ENCODE results near the gene ZBTB47.

ZBTB47 gene

DNA sequence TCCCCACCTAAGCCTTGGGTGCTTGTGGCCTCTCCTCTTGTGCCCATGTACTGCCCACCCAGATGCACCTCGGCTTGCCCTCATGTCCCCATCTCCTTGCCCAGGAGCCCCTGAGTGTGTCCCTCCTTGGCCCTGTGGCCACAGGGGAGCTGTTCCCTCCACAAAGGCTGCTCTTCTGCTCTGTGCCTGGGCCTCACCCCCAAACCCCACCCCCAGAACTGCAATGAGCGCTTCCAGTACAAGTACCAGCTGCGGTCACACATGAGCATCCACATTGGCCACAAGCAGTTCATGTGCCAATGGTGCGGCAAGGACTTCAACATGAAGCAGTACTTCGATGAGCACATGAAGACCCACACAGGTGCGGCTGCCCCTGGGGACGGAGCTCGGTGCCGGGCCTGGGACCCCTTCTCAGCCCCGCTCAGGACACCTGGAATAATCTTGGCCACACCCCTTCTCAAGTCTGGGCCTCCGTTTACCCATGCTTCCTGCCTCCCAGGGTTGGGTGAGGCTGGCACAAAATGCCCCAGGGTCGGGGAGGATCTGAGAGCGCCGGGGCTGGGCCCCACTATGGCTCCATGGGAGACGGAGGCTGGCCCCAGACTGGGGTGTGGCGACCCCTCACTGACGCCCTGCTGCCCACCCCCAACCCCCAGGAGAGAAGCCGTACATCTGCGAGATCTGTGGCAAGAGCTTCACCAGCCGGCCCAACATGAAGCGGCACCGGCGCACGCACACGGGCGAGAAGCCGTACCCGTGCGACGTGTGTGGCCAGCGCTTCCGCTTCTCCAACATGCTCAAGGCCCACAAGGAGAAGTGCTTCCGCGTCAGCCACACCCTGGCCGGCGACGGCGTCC, 10.3 kb downstream of the ZBTB47 start:
- FAIRE-seq (no peak), DNase-seq (ENCODE audit: insufficient read length, low spot score) (no peak)

GRCh38 chr3:42664438-42664803, 10.9 kb downstream of the ZBTB47 start:
- no peak for FAIRE-seq
- DNase-seq (ENCODE audit: insufficient read length, low spot score), result no peak

DNA sequence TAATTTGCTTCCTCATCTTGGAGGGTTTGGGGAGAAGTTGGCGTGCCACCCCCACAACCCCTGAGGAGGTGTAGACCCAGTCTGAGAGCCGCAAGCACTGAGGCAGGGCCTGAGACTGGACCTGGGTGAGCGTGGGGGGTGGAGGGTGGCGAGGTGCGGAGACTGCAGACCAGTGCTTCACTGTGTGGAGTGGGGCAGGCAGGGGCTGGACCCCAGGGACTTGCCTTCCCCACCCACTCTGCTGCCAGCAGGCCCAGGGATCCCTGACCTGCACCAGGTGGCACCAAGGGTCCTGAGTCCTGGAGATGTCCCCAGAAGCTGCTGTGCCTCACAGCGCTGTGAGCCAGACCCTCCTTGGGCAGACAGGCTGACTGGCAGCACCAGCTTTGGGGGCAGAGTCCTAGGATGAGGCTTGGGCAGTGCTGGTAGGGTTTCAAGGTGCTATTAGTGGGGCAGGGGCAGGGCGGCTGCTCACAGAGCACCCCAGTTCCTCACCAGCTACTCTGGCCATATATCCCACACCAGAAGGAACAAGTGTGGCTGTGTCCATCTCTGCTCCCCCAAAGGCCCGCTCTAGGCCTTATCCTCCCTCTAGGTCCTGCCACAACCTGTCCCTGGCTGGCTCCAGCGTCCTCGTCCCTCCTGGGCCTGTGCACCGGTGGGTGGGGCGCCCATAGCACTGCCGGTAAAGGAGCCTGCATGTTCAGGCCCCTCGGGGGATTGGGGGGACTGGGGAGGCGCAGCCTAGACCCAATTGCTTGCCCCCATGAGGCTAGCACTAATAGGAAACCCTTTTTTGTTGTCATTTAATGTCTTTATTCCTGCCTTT, 11.8 kb downstream of the ZBTB47 start:
- DNase-seq (ENCODE audit: insufficient read length, low spot score) (no peak), FAIRE-seq (no peak)

- DNase-seq (ENCODE audit: insufficient read length, low spot score) (no peak), FAIRE-seq (no peak)
These were observed 12.5 kb downstream of the ZBTB47 start for GRCh38 chr3:42666022-42666421.

DNA sequence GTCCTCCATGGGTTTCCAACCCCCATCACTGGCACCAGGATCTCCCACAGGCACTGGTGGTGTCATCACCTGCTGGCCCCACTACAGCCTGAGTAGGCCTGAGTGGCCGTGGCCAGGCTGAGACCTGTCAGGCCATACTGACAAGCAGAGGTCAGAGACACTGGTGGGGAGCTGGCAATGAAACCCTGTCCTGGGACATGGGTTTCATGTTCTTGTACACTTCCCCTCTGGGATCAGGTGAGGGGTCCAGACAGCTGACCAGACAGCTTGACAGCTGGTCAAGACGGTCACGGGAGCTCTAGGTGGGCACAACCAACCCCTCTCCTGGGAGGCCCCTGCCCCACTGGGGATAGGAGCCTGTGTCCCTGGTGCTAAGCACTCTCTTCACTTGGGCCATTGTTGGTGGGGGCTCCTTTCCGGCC, 13.1 kb downstream of the ZBTB47 start:
- no peak for FAIRE-seq
- DNase-seq (ENCODE audit: insufficient read length, low spot score), result no peak

GRCh38 chr3:42667096-42667522, 13.6 kb downstream of the ZBTB47 start:
- DNase-seq (ENCODE audit: insufficient read length, low spot score) (no peak), FAIRE-seq (no peak)

GRCh38 chr3:42667523-42668412, 14.3 kb downstream of the ZBTB47 start:
- FAIRE-seq (no peak), DNase-seq (ENCODE audit: insufficient read length, low spot score) (no peak)

- no peak for DNase-seq (ENCODE audit: insufficient read length, low spot score)
- FAIRE-seq, result no peak
These were observed 14.9 kb downstream of the ZBTB47 start for GRCh38 chr3:42668413-42668760.

- DNase-seq (ENCODE audit: insufficient read length, low spot score), result no peak
- FAIRE-seq, result no peak
These were observed 15.3 kb downstream of the ZBTB47 start for GRCh38 chr3:42668793-42669217.

- no peak for FAIRE-seq
These were observed 16.6 kb downstream of the ZBTB47 start for GRCh38 chr3:42670051-42670576.

GRCh38 chr3:42670670-42671069, 17.2 kb downstream of the ZBTB47 start:
- no peak for FAIRE-seq

More at GRCh38 chr3:42670051-42670576, 16.6 kb downstream of the ZBTB47 start:
- no peak for DNase-seq (ENCODE audit: insufficient read length, low spot score)

GRCh38 chr3:42672515-42672914, 19.0 kb downstream of the ZBTB47 start:
- FAIRE-seq (no peak), DNase-seq (ENCODE audit: insufficient read length, low spot score) (no peak)

More at GRCh38 chr3:42670670-42671069, 17.2 kb downstream of the ZBTB47 start:
- no peak for DNase-seq (ENCODE audit: insufficient read length, low spot score)

DNA sequence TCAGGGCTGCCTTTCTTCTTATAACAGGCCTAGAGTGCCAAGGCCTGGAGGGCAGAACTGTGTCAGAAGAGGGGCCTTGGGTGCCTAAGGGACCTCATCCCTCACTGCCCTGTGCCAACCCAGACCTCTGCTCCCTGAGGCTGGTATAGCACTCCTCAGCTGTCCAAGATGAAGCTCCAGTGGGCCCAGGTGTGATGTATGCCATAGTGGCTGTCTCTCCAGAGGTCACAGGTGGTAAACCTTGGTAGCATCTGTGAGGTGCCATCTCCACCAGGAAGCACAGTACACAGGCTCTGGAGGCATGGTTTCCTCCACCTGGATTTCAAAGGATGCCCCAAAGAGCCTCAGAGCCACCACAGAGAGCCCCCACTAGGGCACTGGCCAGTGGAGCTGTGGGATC, 19.6 kb downstream of the ZBTB47 start:
- DNase-seq (ENCODE audit: insufficient read length, low spot score) (no peak), FAIRE-seq (no peak)

DNA sequence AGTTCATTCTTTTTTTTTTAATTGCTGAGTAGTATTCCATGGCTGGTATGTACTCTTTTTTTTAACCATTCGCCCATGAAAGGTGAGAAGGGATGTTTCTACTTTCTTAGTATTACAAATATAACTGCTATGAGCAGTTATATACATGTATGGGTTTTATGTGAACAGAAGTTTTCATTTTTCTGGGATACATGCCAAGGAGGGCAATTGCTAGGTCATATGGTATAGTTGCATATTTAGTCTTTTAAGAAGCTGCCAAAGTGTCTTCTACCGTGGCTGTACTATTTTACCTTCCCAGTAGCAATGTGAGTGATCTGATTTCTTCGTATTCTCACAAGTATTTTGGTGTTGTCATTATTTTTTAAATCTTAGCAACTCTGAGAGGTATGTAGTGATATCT, 20.6 kb downstream of the ZBTB47 start:
- DNase-seq (ENCODE audit: insufficient read length, low spot score) (no peak), FAIRE-seq (no peak)

- DNase-seq (ENCODE audit: insufficient read length, low spot score) (no peak), FAIRE-seq (no peak)
These were observed 22.4 kb downstream of the ZBTB47 start for GRCh38 chr3:42675909-42676308.

GRCh38 chr3:42678447-42678846, 24.9 kb downstream of the ZBTB47 start:
- DNase-seq (ENCODE audit: insufficient read length, low spot score) (no peak), FAIRE-seq (no peak)

- FAIRE-seq (no peak), DNase-seq (ENCODE audit: insufficient read length, low spot score) (no peak)
These were observed 26.8 kb downstream of the ZBTB47 start for GRCh38 chr3:42680271-42680670.

DNA sequence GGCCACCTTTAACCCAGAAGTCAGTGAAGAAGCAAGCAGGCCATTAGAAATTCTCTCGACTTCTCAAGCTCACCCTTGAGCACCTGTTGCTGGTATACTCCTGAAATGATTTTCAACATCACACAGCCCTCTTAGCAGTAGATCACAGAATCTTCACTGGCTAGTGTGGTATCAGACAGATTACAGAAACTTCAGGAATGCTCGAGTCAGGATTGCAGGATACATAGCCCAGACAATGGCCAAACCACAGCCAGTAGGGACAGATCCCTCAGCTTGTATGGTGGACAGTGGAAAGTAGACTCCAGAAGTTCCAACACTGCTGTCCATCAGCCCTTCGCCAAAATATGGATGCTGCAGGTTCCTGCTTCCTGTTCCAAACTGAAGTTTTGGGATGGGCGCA, 27.3 kb downstream of the ZBTB47 start:
- DNase-seq (ENCODE audit: insufficient read length, low spot score) (no peak), FAIRE-seq (no peak)

- FAIRE-seq (no peak), DNase-seq (ENCODE audit: insufficient read length, low spot score) (no peak)
These were observed 28.0 kb downstream of the ZBTB47 start for GRCh38 chr3:42681361-42682038.
